AG08396 (cell line): ENCODE data around the gene PRMT9.
A peak's percentile ranks its signal among the peaks of the same experiment; 100 is the strongest.

Source experiments
- DNase-seq: peaks from one replicate; pipeline ENCODE4 v3.0.0; 2012; ENCODE audit warnings: low spot score, mixed read lengths

PRMT9 gene

DNA sequence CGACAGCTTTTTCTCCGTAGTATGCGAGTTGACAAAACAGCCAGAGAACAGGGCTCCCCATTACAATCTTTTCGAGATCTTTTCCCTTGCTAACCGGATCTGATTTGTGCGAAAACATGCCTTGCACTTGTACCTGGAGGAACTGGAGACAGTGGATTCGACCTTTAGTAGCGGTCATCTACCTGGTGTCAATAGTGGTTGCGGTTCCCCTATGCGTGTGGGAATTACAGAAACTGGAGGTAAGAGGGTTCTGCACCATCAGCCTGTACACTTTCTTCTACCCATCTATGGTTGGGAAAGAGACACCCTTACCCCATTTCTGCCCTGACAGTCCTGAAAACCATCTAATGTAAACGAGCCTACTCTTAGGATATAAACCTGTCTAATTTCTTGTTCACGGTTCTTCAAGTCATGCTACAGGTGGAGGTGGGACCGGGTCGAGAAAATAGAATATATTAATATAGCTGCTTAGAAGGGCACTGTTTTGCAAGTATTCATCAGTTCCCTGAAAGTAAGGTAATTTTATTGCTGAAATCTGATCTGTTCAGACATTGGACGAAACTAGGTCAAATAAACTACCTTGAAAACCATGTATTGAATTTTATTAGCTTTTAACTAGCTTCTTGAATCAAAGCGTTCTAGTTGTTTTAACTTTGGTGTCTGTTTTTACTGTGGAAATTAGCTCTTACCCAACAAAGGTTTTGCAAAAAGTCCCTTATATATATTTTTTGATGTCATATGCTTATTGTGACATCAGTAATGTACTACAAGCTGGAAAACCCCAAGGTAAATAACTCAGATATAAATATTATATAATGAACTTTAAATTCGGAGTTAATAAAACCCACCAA is 65.9 kb downstream of the PRMT9 start:
- no peak for DNase-seq

DNA sequence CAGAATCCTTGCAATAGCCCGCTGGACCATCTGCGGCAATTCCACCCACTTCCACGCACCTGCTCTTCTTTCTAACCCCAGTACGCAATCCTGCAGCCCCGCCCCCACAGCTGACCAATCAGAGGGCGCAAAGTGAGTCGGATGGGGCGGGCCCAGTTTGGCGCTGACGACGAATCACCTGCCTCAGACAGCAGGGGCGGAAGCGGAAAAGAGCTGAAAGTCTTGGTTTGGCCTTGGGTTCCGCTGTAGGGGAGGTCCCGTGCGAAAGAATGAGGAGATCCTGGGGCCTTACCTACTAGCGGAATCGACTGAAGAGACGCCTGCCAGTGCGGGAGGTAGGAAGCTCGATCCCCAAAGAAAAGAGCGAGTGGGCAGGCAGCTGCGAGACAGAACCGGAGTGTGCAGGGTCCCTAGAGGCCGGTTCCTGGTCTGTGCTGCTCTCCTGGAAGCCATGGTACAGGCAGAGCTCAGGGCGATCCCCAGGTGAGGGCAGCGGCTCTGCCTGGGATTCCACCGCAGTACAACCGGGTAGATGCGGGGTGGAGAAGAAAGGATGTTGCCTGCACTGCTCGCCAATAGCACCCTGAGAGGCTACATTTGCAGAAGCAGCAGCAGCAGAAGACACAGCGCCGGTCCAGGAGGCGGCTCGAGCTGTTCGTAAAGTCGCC is 66.7 kb downstream of the PRMT9 start, which contains the start of gene TMEM184C:
TMEM184C (plus strand) TSS at position 225 of the 668 bp plus-strand sequence. CDS start 560 bp downstream, outside the sequence.
- DNase-seq: peak; percentile 92

DNA sequence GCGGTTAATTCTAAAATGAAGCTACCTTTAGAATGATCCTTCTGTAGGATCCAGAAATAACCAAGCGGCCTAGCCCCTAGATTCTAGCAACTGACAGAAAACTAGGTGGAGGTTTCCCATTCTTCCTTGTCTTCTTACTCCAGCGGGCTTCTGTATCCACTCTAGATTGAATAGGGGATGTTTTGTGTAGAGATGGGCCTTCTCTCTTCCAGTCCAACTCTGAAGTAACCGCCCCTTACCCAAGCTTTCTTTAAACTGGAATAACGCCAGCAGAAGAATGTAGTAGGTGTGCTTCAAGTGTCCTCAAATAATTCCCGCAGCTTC is 67.2 kb downstream of the PRMT9 start:
- DNase-seq: no peak

DNA sequence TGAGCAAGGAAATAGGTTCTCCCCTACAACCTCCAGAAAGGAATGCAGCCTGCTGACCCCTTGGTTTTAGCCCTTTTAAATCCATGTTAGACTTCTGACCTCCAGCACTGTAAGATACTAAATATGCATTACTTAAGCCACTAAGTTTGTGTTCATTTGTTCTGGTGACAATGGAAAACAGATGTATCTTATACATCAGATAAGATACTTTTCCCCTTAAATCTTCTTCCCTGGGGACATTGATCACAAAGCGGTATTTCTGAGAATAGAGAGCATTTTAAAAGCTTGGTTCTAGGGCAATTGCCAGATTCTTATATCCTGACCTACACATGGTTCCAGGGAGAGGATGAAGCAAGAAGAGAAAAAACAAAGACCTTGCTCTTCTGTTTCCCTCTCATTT is 73.3 kb downstream of the PRMT9 start:
- DNase-seq: no peak

DNA sequence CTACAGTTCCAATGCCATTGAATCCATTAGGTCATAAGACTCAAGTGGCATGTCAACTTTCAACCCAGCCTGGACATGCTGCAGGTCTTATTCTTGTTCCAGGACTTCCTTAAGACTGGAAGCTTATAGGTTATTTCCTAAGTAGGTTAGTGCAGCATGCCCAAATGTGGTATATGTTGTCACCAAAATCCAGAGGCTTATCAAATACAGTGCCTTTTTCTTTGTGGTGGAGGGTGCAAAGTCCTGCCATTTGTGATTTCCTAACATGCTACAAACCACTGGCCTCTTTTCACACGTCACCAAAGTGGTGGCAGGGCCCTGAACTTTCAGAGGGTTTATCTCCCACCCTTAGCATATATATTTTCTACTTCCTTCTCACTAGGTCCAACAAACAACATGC is 76.5 kb downstream of the PRMT9 start:
- DNase-seq: no peak

DNA sequence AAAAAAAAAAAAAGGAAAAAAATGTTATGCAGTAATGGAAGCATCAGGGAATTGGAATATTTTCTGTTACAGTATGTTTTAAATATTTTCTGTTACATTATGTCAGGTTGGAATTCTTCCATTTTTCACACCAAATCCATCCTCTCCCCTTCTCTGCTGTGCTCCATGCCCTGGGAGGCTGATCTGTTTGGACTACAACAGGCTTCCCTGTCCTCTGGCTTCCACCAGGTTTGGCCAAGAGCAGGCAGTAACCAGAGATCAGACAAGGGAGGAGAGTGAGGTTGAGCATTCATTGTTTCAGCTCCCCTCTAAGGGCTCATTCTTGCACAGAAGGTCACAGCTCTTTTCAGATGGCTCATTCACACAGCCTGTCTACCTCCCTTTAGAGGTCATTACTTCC is 78.5 kb downstream of the PRMT9 start:
- no peak for DNase-seq

DNA sequence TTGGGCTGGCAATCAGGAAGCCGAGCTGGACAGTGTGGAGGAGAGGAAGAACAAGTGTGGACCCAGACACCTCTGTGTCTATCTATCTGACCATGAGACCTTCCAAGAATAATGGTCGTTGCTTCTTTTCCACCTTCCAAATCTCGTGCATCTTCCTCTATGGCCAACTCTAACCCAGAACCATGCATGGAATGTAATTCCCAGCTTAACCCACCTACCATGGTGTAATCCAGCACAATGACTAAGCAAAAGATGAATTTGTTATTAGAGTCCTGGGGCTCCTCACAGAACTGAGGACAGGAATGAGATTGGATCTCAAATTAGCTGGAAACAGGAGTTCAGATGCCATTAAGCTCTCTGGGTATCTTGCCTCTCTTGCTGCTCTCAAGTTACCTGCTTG is 84.2 kb downstream of the PRMT9 start:
- DNase-seq: peak; percentile 56

DNA sequence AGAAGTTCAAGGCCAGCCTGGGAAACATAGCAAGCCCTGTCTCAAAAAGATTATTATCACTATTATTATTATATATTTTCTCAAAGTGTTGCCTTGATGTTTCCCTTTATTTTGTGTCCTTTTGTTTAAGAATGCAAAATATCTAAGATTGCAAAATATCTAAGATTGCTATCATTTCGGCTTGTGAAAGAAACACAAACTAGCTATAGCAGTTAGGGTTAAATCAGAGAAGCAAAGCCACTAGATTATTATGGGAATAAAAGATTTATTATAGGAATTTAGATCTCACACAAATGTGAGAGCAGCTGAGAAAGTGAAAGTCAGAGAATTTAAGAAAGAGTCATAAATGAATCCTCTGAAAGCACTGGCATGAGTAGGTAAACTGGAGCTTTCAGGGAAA is 84.8 kb downstream of the PRMT9 start:
- DNase-seq: no peak

DNA sequence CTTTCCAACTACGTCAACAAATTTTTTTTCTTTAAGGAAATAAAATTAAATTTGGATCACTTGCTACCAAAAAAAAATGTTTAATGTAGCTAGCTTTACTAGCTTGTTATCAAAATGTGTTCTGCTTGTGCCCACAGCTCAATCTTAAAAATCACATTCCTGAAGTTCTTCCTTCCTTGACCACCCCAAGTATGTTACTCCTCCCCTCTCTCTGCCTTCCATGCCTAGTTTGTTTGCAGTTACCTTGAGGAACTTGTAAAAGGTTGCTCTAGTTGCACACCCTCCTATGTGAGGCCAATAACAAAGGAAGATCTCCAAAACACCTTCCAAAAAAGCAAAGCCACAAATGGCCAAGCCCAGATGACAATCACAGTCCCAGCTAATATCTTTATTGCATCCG is 86.4 kb downstream of the PRMT9 start:
- DNase-seq: no peak

DNA sequence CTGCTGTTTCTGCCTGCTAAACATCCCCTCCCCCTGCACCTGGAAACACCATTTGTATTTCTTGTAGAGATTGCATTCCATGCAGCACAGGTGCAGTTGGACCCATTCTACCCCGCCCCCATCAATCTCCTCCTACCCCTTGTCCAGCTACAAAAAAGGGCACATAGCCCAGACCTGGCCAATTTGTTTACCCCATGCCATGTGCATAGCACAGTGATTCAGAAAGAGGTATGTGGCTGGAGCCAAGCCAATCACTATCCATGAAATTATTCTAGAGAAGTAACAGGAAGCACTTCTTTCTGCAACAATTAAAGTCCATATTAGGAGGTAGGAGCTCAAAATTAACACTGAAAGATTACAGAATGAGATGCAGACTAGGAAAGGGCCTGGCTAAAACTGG is 87.0 kb downstream of the PRMT9 start:
- DNase-seq: peak; percentile 66

DNA sequence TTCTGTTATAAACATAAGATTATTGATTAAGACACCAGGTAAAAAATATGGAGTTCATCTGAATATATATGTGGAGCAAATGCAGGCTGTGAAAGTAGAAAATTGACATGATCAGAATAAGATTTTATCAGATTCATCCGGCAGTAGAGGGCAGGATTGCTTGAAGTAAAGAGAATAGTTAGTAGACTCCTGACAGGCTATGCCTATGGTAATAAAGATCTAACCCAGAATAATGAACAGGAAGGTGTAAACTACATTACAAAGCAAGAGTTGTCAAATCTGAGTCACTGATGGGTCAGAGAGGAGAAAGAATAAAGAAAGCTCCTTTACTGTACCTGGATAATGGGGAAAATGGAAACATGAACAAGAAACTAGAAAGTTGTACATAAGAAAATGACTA is 87.6 kb downstream of the PRMT9 start:
- no peak for DNase-seq

DNA sequence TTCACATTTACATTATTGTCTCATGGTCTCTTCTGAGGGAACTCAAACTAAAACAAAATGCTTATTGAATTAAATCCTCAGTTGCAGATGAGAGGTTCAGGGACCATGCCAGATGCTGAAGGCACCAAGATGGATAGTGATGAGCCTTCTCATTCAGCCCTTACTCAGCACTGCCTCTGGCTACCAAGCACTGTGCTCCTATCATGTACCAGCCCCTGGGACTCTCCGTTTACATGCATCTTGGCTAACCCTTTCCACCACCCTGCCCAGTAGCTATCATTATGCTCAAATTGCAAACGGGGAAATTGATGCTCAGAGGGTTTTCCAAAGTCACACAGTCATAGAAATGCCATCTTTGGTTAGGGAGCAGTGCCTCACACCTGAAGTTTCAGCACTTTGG is 89.4 kb downstream of the PRMT9 start:
- DNase-seq: no peak

DNA sequence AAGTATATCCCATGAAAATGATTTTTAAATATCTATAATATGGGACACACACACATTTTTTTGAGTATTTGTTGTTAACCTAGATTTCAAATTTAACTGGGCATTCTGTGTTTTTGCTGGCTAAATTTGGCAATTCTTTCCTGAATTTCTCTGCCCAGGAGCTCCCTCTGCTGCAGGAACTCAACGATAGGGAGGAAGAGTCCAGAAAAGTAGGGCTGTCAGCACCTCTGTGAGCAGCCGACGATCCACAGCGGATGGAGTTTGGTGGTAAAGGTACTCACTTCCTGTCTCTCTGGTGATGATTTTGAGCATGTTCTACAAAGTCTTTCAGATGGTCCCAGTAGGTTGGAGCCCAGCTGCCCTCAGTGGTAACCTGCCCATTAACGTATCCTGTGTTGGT is 89.9 kb downstream of the PRMT9 start:
- DNase-seq: no peak

DNA sequence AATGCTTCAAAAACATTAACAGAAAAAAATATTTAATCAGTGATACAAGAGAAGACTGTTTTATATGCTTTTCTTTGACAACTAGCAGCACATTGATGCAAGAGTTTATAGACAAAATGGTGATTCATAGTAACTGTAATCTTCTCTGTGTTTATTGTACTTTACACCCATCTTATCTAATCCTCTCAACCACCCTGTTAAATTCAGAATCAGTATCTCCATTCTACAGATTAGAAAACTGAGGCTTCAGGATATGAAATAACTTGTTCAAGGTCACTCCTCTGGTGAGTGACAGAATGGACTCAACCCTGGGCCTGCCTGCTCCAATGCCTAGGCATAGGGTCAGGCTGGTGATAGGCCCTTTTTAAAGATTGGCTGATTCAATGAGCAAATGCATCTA is 92.9 kb downstream of the PRMT9 start:
- no peak for DNase-seq

DNA sequence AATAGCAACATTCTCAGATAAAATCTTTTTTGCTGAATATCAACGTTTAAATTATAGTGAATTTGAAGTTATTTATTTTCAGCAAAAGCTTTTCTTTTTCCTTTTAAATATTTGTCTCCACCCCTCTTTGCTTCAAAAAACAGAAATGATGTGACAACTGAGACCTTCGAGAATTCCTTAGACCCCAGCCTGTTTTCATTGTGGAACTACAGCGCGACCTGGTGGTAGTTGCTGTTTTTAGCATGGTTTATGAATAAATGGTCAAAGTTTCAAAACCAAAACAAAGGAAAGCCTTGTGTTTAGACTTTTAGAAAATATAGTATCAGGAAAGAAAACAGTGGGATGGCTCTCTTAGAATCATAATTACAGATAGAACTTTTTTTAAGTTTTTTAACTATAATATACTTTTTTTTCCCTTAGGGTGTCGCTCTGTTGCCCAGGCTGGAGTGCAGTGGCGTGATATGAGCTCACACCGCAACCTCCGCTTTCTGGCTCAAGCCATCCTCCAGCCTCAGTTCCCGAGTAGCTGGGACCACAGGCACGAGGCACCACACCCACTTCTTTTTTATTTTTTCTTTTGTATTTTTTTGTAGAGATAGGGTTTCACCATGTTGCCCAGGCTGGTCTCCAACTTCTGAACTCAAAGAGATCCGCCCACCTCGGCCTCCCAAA is 93.6 kb downstream of the PRMT9 start:
- DNase-seq: peak; percentile 45

DNA sequence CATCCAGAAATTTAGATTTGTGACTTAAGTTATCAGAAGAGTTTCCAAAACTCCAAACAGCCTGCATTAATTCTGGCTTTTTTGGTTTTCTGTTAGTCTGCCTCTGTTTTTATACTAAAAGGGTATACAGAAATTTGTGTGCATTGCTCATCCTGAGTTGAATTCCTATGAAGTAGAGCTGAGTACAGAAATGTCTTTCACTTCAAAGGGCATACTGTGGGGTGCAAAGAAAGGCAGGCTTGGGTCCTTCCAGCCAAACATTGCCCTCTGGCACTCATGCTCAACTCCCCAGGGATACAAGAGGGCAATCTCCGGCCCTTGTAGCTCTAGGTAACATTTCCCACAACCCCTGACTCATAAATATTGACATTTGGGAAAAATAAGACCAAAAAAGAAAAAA is 94.4 kb downstream of the PRMT9 start:
- DNase-seq: no peak
